NCI-H187 treated with DMSO at 0.1 percent for 48 hours (cell line): ENCODE data around the gene TENT4B.
A peak's percentile ranks its signal among the peaks of the same experiment; 100 is the strongest.

Source experiments
- DNase-seq: peaks from one replicate; lab custom pipeline; 2025; lab: John Stamatoyannopoulos, UW

The TENT4B gene

GRCh38 chr16:50195756-50196155 is 42.6 kb downstream of the TENT4B start:
- no peak for DNase-seq

GRCh38 chr16:50197582-50197981 is 44.5 kb downstream of the TENT4B start:
- no peak for DNase-seq

GRCh38 chr16:50198802-50199403 is 45.8 kb downstream of the TENT4B start:
- peak; percentile 23 for DNase-seq

- no peak for DNase-seq
Measured at GRCh38 chr16:50201787-50202186, 48.7 kb downstream of the TENT4B start.

GRCh38 chr16:50202926-50203624 is 50.0 kb downstream of the TENT4B start:
- no peak for DNase-seq

GRCh38 chr16:50203681-50204080 is 50.6 kb downstream of the TENT4B start:
- DNase-seq = no peak

GRCh38 chr16:50204453-50205108 is 51.5 kb downstream of the TENT4B start:
- DNase-seq = no peak

- DNase-seq = no peak
Measured at GRCh38 chr16:50207652-50208051, 54.5 kb downstream of the TENT4B start.

GRCh38 chr16:50208460-50208931 is 55.4 kb downstream of the TENT4B start:
- no peak for DNase-seq

GRCh38 chr16:50209546-50210265 is 56.6 kb downstream of the TENT4B start:
- DNase-seq = no peak

- no peak for DNase-seq
Measured at GRCh38 chr16:50210266-50211038, 57.3 kb downstream of the TENT4B start.

- DNase-seq = no peak
Measured at GRCh38 chr16:50213939-50214519, 60.9 kb downstream of the TENT4B start.

- no peak for DNase-seq
Measured at GRCh38 chr16:50215680-50216079, 62.6 kb downstream of the TENT4B start.

GRCh38 chr16:50216231-50216630 is 63.1 kb downstream of the TENT4B start:
- DNase-seq = no peak

- DNase-seq = no peak
Measured at GRCh38 chr16:50219402-50219975, 66.4 kb downstream of the TENT4B start.

- DNase-seq = no peak
Measured at GRCh38 chr16:50224286-50224685, 71.2 kb downstream of the TENT4B start.

- DNase-seq = no peak
Measured at GRCh38 chr16:50227120-50227519, 74.0 kb downstream of the TENT4B start.

GRCh38 chr16:50227665-50228064 is 74.6 kb downstream of the TENT4B start:
- no peak for DNase-seq

GRCh38 chr16:50228364-50228868 is 75.3 kb downstream of the TENT4B start:
- no peak for DNase-seq

GRCh38 chr16:50229149-50229726 is 76.1 kb downstream of the TENT4B start:
- DNase-seq = no peak
